HepG2 (cell line): ENCODE results near the gene CD7. TPM values are rescaled to one million over a fixed set of nuclear protein-coding genes. Genes with fewer than 3 reads are reported as not detected.

Source experiments
- E2F1 ChIP-seq: sonication (generic); formaldehyde crosslinking; IDR thresholded peaks from 2 replicates; pipeline ENCODE4 v1.5.0; 2020; ENCODE audit warnings: missing genetic modification reagents
- ETV6 ChIP-seq: sonication (generic); formaldehyde crosslinking; conservative IDR thresholded peaks from 2 replicates; pipeline ENCODE4 v1.4.0; 2020; ENCODE audit warnings: missing genetic modification reagents
- HDAC6 ChIP-seq: fragments of 200-600 bp; sonication (generic); IDR thresholded peaks from 2 replicates; pipeline ENCODE4 v1.7.0; 2017; ENCODE audit warnings: mild to moderate bottlenecking, antibody characterized with exemption, low read length, low read depth
- HNRNPL ChIP-seq: fragments of 200-400 bp; formaldehyde crosslinking; IDR thresholded peaks from 2 replicates; pipeline ENCODE4 v1.6.1; 2017; ENCODE audit warnings: mild to moderate bottlenecking, low read depth, low read length
- KDM1A ChIP-seq: IDR thresholded peaks from 2 replicates; pipeline ENCODE4 v1.6.1; 2016; ENCODE audit warnings: missing compliant biosample characterization
- KDM3A ChIP-seq: IDR thresholded peaks from 2 replicates; pipeline ENCODE4 v1.6.1; 2018; ENCODE audit warnings: low read depth, missing compliant biosample characterization
- NONO ChIP-seq, 2 experiments: fragments of 450-650 bp in 1 of 2; sonication (generic) in 1 of 2; formaldehyde crosslinking in 1 of 2; IDR thresholded peaks in 1 of 2; conservative IDR thresholded peaks in 1 of 2; 2 replicates each; pipeline versions ENCODE4 v1.6.1 to v1.8.0; 2017 to 2022; ENCODE audit warnings: mild to moderate bottlenecking in 1 of 2, missing genetic modification reagents in 1 of 2, moderate library complexity in 1 of 2
- PHB2 ChIP-seq: fragments of 450-650 bp; IDR thresholded peaks from 2 replicates; pipeline ENCODE4 v1.6.1; 2018; ENCODE audit not compliant: partially characterized antibody
- POLR2A ChIP-seq, 2 experiments: IDR thresholded peaks; 2 replicates each; pipeline ENCODE4 v1.6.1; 2011; ENCODE audit warnings: low read depth in 2 of 2, low read length in 2 of 2, mild to moderate bottlenecking in 1 of 2, moderate library complexity in 1 of 2; ENCODE audit not compliant: insufficient read depth in 1 of 2
- RXRB ChIP-seq: IDR thresholded peaks from 2 replicates; pipeline ENCODE4 v1.6.1; 2016; ENCODE audit warnings: borderline replicate concordance, missing genetic modification reagents, missing compliant biosample characterization
- SMARCC2 ChIP-seq: fragments of 450-650 bp; IDR thresholded peaks from 2 replicates; pipeline ENCODE4 v1.6.1; 2017; ENCODE audit warnings: antibody characterized with exemption, mild to moderate bottlenecking
- SP4 ChIP-seq: sonication (generic); formaldehyde crosslinking; IDR thresholded peaks from 2 replicates; pipeline ENCODE4 v1.8.1; 2023; ENCODE audit warnings: mild to moderate bottlenecking, missing genetic modification reagents
- TGIF2 ChIP-seq: IDR thresholded peaks from 2 replicates; pipeline ENCODE4 v1.6.1; 2016; ENCODE audit warnings: control low read depth, missing compliant biosample characterization
- XRCC5 ChIP-seq: fragments of 200-400 bp; formaldehyde crosslinking; optimal IDR thresholded peaks from 2 replicates; pipeline ENCODE3; 2017; ENCODE audit warnings: mild to moderate bottlenecking, low read length
- ZNF468 ChIP-seq: sonication (generic); formaldehyde crosslinking; IDR thresholded peaks from 2 replicates; pipeline ENCODE4 v1.8.0; 2022; ENCODE audit warnings: mild to moderate bottlenecking, moderate library complexity, missing genetic modification reagents
- polyA plus RNA-seq, 8 experiments: library from polyadenylated mRNA; depleted of rRNA in 3 of 8; stranded (reverse) in 7 of 8; unstranded in 1 of 8; fragments of >200 nt; fragmentation: Illumina TruSeq in 4 of 8; extraction: Trizol in 4 of 8; gene quantifications; 2 replicates each; pipeline versions ENCODE4 v1.2.1 to v1.2.3, GENCODE V29; 2011 to 2016; ENCODE audit warnings: low read depth in 4 of 8, missing spikeins in 1 of 8, mixed read lengths in 1 of 8; ENCODE audit not compliant: insufficient read depth in 1 of 8
- total RNA-seq, 5 experiments: library from RNA; depleted of rRNA; stranded (reverse); fragments of >200 nt; fragmentation: Illumina TruSeq; extraction: Trizol; gene quantifications; 2 replicates each; pipeline ENCODE4 v1.2.3, GENCODE V29; 2016; ENCODE audit warnings: low read depth in 1 of 5
- TF ChIP-seq, protein P1 (sequence below): sonication (generic); formaldehyde crosslinking; IDR thresholded peaks from 2 replicates; pipeline ENCODE4 v1.4.0; 2020; ENCODE audit warnings: mild to moderate bottlenecking, low read depth, missing genetic modification reagents
- TF ChIP-seq, protein P2 (sequence below): sonication (generic); formaldehyde crosslinking; IDR thresholded peaks from 2 replicates; pipeline ENCODE4 v1.4.0; 2020; ENCODE audit warnings: missing genetic modification reagents, borderline replicate concordance
- TF ChIP-seq, protein P3 (sequence below): sonication (generic); formaldehyde crosslinking; IDR thresholded peaks from 2 replicates; pipeline ENCODE4 v1.8.0; 2022; ENCODE audit warnings: mild to moderate bottlenecking, missing genetic modification reagents, borderline replicate concordance
- TF ChIP-seq, protein P4 (sequence below): sonication (generic); formaldehyde crosslinking; IDR thresholded peaks from 2 replicates; pipeline ENCODE4 v1.5.0; 2020; ENCODE audit warnings: missing genetic modification reagents
- TF ChIP-seq, protein P5 (sequence below): sonication (generic); formaldehyde crosslinking; IDR thresholded peaks from 2 replicates; pipeline ENCODE4 v1.4.0; 2020; ENCODE audit warnings: missing genetic modification reagents

Gene CD7
- total and polyA plus RNA-seq, 2 of the 13 experiments (the other 11 are each of a cell fraction or from before 2014, with no cell fraction given), result 67.6 to 76.4 TPM

- TF ChIP-seq, protein P1, sequence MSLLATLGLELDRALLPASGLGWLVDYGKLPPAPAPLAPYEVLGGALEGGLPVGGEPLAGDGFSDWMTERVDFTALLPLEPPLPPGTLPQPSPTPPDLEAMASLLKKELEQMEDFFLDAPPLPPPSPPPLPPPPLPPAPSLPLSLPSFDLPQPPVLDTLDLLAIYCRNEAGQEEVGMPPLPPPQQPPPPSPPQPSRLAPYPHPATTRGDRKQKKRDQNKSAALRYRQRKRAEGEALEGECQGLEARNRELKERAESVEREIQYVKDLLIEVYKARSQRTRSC (CRISPR knock-in tag), result no peak
- TF ChIP-seq RXRB (CRISPR knock-in tag) (0 out of 2 replicates have a peak, but pooled peaks have one; percentile 70), HNRNPL (peak; percentile 99), POLR2A (IDR thresholded peaks at IDR 0.05; ENCODE audit: insufficient read depth in 1 of 2, low read depth in 2 of 2, low read length in 2 of 2) (no peak), SP4 (CRISPR knock-in tag) (no peak), KDM3A (CRISPR knock-in tag) (peak; percentile 94), PHB2 (no peak), ETV6 (no peak), KDM1A (CRISPR knock-in tag) (no peak; the same call in 1 of the 2 replicates), NONO (IDR thresholded peaks at IDR 0.05) (no peak), NONO (CRISPR knock-in tag; conservative IDR thresholded peaks at IDR 0.05) (peak; percentile 76; the same call in 1 of the 2 replicates), E2F1 (CRISPR knock-in tag) (no peak; the same call in 1 of the 2 replicates), HDAC6 (no peak), TGIF2 (CRISPR knock-in tag) (peak; percentile 38; the same call in 1 of the 2 replicates), XRCC5 (peak; percentile 75), ZNF468 (CRISPR knock-in tag) (no peak), SMARCC2 (no peak)
- TF ChIP-seq, protein P2, sequence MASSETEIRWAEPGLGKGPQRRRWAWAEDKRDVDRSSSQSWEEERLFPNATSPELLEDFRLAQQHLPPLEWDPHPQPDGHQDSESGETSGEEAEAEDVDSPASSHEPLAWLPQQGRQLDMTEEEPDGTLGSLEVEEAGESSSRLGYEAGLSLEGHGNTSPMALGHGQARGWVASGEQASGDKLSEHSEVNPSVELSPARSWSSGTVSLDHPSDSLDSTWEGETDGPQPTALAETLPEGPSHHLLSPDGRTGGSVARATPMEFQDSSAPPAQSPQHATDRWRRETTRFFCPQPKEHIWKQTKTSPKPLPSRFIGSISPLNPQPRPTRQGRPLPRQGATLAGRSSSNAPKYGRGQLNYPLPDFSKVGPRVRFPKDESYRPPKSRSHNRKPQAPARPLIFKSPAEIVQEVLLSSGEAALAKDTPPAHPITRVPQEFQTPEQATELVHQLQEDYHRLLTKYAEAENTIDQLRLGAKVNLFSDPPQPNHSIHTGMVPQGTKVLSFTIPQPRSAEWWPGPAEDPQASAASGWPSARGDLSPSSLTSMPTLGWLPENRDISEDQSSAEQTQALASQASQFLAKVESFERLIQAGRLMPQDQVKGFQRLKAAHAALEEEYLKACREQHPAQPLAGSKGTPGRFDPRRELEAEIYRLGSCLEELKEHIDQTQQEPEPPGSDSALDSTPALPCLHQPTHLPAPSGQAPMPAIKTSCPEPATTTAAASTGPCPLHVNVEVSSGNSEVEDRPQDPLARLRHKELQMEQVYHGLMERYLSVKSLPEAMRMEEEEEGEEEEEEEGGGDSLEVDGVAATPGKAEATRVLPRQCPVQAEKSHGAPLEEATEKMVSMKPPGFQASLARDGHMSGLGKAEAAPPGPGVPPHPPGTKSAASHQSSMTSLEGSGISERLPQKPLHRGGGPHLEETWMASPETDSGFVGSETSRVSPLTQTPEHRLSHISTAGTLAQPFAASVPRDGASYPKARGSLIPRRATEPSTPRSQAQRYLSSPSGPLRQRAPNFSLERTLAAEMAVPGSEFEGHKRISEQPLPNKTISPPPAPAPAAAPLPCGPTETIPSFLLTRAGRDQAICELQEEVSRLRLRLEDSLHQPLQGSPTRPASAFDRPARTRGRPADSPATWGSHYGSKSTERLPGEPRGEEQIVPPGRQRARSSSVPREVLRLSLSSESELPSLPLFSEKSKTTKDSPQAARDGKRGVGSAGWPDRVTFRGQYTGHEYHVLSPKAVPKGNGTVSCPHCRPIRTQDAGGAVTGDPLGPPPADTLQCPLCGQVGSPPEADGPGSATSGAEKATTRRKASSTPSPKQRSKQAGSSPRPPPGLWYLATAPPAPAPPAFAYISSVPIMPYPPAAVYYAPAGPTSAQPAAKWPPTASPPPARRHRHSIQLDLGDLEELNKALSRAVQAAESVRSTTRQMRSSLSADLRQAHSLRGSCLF (CRISPR knock-in tag), result no peak
- TF ChIP-seq, protein P3, sequence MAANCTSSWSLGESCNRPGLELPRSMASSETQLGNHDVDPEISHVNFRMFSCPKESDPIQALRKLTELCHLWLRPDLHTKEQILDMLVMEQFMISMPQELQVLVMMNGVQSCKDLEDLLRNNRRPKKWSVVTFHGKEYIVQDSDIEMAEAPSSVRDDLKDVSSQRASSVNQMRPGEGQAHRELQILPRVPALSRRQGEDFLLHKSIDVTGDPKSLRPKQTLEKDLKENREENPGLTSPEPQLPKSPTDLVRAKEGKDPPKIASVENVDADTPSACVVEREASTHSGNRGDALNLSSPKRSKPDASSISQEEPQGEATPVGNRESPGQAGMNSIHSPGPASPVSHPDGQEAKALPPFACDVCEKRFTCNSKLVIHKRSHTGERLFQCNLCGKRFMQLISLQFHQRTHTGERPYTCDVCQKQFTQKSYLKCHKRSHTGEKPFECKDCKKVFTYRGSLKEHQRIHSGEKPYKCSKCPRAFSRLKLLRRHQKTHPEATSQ (CRISPR knock-in tag), result no peak
- TF ChIP-seq, protein P4, sequence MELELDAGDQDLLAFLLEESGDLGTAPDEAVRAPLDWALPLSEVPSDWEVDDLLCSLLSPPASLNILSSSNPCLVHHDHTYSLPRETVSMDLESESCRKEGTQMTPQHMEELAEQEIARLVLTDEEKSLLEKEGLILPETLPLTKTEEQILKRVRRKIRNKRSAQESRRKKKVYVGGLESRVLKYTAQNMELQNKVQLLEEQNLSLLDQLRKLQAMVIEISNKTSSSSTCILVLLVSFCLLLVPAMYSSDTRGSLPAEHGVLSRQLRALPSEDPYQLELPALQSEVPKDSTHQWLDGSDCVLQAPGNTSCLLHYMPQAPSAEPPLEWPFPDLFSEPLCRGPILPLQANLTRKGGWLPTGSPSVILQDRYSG (CRISPR knock-in tag), result no peak
- TF ChIP-seq, protein P5, sequence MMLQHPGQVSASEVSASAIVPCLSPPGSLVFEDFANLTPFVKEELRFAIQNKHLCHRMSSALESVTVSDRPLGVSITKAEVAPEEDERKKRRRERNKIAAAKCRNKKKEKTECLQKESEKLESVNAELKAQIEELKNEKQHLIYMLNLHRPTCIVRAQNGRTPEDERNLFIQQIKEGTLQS (CRISPR knock-in tag), result no peak
Observed at GRCh38 chr17:82351713-82352488, 34.5 kb upstream of the CD7 start (continued).
